ENCODE results near the gene TPPP.

DNA sequence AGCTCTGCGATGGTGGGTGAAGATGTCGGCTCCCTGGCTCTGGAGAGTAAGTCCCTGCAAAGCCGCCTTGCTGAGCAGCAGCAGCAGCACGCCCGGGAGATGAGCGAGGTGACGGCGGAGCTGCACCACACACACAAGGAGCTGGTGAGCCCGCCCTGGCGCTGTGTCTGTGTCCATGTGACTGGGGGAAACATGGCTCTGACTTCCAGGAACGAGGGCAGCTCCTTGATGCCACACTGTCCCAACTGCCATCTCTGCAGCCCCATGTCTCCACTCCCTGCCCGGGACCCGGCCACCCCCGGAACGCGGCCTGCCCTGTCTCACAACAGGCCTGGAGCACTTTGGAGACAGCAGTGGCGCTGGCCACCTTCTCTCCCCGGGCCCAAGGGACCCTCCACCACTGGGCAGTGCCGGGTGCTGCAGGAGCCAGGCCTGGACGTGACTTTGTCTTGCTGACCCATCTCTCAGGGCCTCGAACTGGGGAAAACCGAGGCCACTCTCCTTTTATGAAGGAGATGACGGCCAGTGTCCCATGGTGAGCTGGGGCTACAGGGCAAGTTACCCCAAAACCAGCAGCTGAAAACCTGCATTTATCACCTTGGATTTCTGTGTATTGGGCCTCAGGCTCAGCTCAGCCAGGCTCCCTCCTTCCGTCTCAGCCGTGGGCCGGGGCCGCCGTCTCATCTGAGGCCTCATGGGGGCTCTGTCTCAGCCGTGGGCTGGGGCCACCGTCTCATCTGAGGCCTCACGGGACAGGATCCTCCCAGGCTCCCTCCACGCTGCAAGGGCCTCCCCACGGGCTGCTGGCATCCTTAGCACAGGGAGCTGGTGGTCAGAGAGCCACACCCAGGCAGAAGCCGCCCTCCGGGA is 52.5 kb downstream of the TPPP start:
- TF ChIP-seq SUZ12 (IDR thresholded peaks at IDR 0.05; ENCODE audit: extremely low read depth, insufficient read depth, insufficient read length) (no peak), YY1 (IDR thresholded peaks at IDR 0.05; ENCODE audit: insufficient read depth, insufficient read length) (no peak), ZNF274 (IDR thresholded peaks at IDR 0.05; ENCODE audit: low read depth, low read length) (no peak)
